ENCODE results near the gene COL13A1.

DNA sequence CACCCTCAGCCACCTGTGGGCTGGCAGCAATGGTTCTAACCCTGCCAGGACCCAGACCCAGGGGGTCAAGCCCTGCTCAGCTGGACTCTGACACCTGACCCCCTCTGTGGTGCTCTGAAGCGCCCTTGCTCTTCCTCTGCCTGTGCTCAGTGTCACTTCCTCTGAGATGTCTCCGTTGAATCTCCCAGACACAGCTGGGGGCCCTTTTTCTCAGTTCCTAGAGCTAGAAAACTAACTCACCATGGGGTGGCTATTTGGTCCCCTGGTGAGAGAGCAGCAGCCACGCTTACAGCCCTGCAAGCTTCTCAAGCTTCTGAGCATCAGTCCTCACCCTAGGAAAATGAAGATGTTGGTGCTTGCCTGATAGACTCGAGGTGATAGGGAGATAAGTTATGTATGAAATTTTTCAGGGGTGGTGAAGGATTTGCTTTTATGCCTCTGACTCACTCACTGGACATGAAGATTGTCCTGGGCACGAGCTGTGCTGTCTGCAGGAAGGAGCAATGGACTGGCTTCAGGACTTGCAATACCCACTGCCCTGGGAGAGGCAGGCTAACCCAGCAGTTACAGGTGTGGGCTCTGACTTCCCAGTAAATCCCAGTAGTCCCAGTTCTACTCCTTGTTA lies 29.6 kb downstream of the COL13A1 start:
- TF ChIP-seq, protein P1, sequence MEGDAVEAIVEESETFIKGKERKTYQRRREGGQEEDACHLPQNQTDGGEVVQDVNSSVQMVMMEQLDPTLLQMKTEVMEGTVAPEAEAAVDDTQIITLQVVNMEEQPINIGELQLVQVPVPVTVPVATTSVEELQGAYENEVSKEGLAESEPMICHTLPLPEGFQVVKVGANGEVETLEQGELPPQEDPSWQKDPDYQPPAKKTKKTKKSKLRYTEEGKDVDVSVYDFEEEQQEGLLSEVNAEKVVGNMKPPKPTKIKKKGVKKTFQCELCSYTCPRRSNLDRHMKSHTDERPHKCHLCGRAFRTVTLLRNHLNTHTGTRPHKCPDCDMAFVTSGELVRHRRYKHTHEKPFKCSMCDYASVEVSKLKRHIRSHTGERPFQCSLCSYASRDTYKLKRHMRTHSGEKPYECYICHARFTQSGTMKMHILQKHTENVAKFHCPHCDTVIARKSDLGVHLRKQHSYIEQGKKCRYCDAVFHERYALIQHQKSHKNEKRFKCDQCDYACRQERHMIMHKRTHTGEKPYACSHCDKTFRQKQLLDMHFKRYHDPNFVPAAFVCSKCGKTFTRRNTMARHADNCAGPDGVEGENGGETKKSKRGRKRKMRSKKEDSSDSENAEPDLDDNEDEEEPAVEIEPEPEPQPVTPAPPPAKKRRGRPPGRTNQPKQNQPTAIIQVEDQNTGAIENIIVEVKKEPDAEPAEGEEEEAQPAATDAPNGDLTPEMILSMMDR (IDR thresholded peaks at IDR 0.05; ENCODE audit: low read depth, low read length, missing input control), result no peak
- TF ChIP-seq, protein P2, sequence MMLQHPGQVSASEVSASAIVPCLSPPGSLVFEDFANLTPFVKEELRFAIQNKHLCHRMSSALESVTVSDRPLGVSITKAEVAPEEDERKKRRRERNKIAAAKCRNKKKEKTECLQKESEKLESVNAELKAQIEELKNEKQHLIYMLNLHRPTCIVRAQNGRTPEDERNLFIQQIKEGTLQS (IDR thresholded peaks at IDR 0.05), result no peak
- TF ChIP-seq, protein P3, sequence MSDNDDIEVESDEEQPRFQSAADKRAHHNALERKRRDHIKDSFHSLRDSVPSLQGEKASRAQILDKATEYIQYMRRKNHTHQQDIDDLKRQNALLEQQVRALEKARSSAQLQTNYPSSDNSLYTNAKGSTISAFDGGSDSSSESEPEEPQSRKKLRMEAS (IDR thresholded peaks at IDR 0.05), result no peak
- TF ChIP-seq, protein P4, sequence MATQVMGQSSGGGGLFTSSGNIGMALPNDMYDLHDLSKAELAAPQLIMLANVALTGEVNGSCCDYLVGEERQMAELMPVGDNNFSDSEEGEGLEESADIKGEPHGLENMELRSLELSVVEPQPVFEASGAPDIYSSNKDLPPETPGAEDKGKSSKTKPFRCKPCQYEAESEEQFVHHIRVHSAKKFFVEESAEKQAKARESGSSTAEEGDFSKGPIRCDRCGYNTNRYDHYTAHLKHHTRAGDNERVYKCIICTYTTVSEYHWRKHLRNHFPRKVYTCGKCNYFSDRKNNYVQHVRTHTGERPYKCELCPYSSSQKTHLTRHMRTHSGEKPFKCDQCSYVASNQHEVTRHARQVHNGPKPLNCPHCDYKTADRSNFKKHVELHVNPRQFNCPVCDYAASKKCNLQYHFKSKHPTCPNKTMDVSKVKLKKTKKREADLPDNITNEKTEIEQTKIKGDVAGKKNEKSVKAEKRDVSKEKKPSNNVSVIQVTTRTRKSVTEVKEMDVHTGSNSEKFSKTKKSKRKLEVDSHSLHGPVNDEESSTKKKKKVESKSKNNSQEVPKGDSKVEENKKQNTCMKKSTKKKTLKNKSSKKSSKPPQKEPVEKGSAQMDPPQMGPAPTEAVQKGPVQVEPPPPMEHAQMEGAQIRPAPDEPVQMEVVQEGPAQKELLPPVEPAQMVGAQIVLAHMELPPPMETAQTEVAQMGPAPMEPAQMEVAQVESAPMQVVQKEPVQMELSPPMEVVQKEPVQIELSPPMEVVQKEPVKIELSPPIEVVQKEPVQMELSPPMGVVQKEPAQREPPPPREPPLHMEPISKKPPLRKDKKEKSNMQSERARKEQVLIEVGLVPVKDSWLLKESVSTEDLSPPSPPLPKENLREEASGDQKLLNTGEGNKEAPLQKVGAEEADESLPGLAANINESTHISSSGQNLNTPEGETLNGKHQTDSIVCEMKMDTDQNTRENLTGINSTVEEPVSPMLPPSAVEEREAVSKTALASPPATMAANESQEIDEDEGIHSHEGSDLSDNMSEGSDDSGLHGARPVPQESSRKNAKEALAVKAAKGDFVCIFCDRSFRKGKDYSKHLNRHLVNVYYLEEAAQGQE (IDR thresholded peaks at IDR 0.05), result no peak
- TF ChIP-seq RAD21 (IDR thresholded peaks at IDR 0.05) (no peak), GABPA (IDR thresholded peaks at IDR 0.05 in 1 of 2, conservative IDR thresholded peaks at IDR 0.05 in 1 of 2) (no peak), EGR1 (IDR thresholded peaks at IDR 0.05; ENCODE audit: low read depth in 2 of 2) (no peak), SP1 (IDR thresholded peaks at IDR 0.05) (no peak), JUND (IDR thresholded peaks at IDR 0.05) (no peak), TAF1 (conservative IDR thresholded peaks at IDR 0.05) (no peak), HNF4A (conservative IDR thresholded peaks at IDR 0.05) (no peak)
